NK-92 treated with Interleukin-12 subunit alpha and Interleukin-12 subunit beta, amount 100 ng/mL, for 24 hours (cell line): ENCODE measurements around the gene NKD1.
"Not testable (repeated sequence)": the region's sequence is repeated elsewhere in the genome, so short reads cannot be mapped to it uniquely, and the experiment has no call there.

Experiments
- DNase-seq: peaks from one replicate; lab custom pipeline; 2025; lab: John Stamatoyannopoulos, UW

The NKD1 gene

GRCh38 chr16:50559804-50560514 is 11.8 kb downstream of the NKD1 start:
- no peak for DNase-seq

- DNase-seq: no peak
Measured at GRCh38 chr16:50560903-50561863, 13.0 kb downstream of the NKD1 start.

- no peak for DNase-seq
Measured at GRCh38 chr16:50562657-50563056, 14.5 kb downstream of the NKD1 start.

GRCh38 chr16:50563989-50564388 is 15.8 kb downstream of the NKD1 start:
- DNase-seq: no peak

GRCh38 chr16:50565428-50565827 is 17.2 kb downstream of the NKD1 start:
- no peak for DNase-seq

GRCh38 chr16:50566014-50566962 is 18.1 kb downstream of the NKD1 start:
- no peak for DNase-seq

GRCh38 chr16:50567651-50568050 is 19.5 kb downstream of the NKD1 start:
- no peak for DNase-seq

- no peak for DNase-seq
Measured at GRCh38 chr16:50568187-50568815, 20.1 kb downstream of the NKD1 start.

- no peak for DNase-seq
Measured at GRCh38 chr16:50570354-50570753, 22.2 kb downstream of the NKD1 start.

GRCh38 chr16:50570808-50571598 is 22.8 kb downstream of the NKD1 start:
- no peak for DNase-seq

- no peak for DNase-seq
Measured at GRCh38 chr16:50571786-50572185, 23.6 kb downstream of the NKD1 start.

- DNase-seq: no peak
Measured at GRCh38 chr16:50572700-50573099, 24.5 kb downstream of the NKD1 start.

- no peak for DNase-seq
Measured at GRCh38 chr16:50573279-50573678, 25.1 kb downstream of the NKD1 start.

- no peak for DNase-seq
Measured at GRCh38 chr16:50573947-50574744, 25.9 kb downstream of the NKD1 start.

- no peak for DNase-seq
Measured at GRCh38 chr16:50574745-50575136, 26.5 kb downstream of the NKD1 start.

- DNase-seq: no peak
Measured at GRCh38 chr16:50575743-50576142, 27.5 kb downstream of the NKD1 start.

GRCh38 chr16:50576403-50577113 is 28.4 kb downstream of the NKD1 start:
- no peak for DNase-seq

GRCh38 chr16:50578137-50578536 is 29.9 kb downstream of the NKD1 start:
- DNase-seq: no peak

GRCh38 chr16:50579373-50579772 is 31.2 kb downstream of the NKD1 start:
- not testable (repeated sequence) for DNase-seq
